DMS153 treated with DMSO at 0.1 percent for 48 hours (cell line): ENCODE results near the gene RAB5IF.

Experiments
- DNase-seq: peaks from one replicate; lab custom pipeline; 2025; ENCODE audit not compliant: unreplicated experiment; lab: John Stamatoyannopoulos, UW

The RAB5IF gene

GRCh38 chr20:36658300-36658699 is 52.7 kb downstream of the RAB5IF start:
- DNase-seq = no peak
